NCI-H1694 treated with DMSO at 0.1 percent for 48 hours (cell line): ENCODE results near the gene ESRRG.

Experiments used
- DNase-seq: peaks from one replicate; lab custom pipeline; 2025; lab: John Stamatoyannopoulos, UW

The ESRRG gene

DNA sequence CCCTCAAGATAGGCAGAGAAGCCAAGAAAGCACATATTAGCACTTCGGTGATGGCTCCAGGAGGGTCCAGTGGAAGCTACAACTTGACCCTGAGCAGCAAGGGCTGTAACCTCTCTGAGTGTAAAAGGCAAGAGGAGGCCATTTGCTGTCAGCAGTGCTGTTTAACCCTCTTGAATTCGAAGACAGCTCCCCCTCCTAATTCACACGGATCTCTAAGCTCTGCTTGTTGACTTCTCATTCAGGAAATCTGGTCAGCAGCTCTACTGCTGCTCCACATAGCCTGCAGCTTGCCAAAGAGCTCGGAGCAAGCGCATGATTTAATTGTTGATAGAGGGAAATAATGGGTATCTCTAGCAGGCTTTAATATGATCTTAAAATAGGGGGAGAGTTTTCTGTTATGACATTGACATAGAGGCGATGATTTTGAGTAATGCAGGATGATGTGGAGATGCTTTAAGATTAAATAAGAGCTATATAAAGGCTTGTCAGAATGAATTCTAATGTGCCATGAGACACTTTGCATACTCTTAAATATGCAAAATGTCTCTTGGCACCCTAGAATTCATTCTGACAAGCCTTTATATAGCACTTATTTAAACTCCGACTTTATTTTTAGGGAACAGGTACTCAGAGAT is 220.6 kb downstream of the ESRRG start:
- DNase-seq = no peak

GRCh38 chr1:216500273-216500967 is 222.8 kb downstream of the ESRRG start:
- DNase-seq = no peak

- DNase-seq = no peak
These were observed 223.5 kb downstream of the ESRRG start for GRCh38 chr1:216499581-216500272.

DNA sequence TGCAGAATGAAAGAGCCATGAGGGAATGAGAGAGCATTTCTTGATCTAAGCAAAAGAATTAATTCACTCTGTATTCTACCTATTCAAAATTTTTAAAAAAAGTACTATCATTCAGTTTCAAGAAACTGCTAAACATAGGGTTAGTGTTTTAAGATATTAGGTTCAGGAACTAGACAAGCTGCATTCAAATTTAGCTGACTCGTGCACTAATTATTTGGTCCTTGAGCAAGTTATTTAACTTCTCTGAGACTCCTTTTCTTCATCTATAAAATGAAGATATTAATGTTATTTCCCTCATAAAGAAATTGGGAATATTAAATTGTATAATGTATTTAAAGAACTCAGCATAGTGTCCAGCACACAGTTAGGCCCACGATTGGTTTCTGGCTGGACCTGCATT is 225.0 kb downstream of the ESRRG start:
- no peak for DNase-seq

- no peak for DNase-seq
These were observed 238.2 kb downstream of the ESRRG start for GRCh38 chr1:216485042-216485441.

- no peak for DNase-seq
These were observed 239.4 kb downstream of the ESRRG start for GRCh38 chr1:216483672-216484401.

- no peak for DNase-seq
These were observed 240.6 kb downstream of the ESRRG start for GRCh38 chr1:216482620-216483019.

- DNase-seq = no peak
These were observed 245.0 kb downstream of the ESRRG start for GRCh38 chr1:216478238-216478637.

DNA sequence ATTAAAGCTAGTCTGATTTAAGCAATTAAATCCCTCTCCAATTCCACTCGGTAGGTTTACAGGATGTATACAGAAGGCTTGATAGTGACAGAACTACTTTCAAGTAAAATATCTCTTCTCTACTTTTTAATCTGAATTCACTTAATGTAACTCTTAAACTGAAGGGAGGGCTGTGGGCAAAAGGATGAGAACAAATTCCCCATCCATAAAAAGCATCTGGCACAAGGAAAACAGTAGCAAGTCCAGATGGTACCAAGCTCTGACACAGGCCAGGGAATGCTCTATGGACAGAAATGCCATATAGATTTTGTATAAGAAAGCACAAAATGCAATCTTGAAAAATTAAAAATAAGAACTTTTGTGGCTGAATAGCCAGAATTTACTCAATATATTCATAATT is 246.9 kb downstream of the ESRRG start:
- DNase-seq = peak; percentile 73

- no peak for DNase-seq
These were observed 247.5 kb downstream of the ESRRG start for GRCh38 chr1:216475659-216476276.

DNA sequence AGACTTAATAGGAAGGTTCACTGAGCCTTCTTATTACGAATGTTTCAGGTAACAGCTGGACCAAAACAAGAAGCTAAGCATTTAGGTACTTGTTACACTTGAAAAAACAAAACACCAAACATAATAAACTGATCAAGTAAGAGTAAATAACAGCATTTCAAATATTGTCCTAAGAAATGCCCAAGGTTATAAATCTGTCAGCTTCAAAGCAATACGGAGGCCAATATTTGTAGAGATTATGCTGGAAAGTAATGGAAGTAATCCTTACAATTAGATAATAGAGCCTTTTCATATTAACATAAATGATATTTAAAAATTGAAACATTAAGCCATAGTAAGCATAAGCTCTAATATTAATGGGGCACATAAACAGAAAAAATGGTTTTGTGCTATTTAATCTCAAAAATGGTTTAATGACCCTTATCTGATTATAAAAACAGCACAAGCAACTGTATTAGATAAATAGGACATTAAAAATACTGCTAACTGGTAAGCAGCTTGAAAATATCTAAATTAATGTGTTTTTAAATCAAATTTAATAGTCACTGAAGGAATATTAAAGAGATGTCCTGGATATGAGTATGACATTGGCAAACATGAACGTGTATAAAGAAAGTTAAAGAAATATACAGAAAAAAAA is 256.9 kb downstream of the ESRRG start:
- no peak for DNase-seq

DNA sequence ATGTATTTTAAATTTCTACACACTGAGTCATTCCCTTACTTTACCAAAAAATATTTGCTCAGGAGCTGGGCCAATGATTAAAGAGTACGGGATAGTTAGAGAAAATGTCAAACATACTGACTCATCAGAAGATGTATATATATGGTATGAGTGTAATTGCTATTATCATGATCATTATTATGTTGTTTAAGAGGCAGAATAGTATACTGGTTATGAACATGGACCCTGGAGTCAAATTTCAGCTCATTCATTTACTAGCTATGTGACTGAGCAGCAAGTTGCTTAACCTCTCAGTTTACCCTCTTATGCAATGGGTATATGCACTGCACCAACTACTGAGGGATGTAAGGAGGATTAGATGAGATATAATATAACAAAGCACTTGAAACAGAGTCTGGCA is 258.7 kb downstream of the ESRRG start:
- DNase-seq = no peak

DNA sequence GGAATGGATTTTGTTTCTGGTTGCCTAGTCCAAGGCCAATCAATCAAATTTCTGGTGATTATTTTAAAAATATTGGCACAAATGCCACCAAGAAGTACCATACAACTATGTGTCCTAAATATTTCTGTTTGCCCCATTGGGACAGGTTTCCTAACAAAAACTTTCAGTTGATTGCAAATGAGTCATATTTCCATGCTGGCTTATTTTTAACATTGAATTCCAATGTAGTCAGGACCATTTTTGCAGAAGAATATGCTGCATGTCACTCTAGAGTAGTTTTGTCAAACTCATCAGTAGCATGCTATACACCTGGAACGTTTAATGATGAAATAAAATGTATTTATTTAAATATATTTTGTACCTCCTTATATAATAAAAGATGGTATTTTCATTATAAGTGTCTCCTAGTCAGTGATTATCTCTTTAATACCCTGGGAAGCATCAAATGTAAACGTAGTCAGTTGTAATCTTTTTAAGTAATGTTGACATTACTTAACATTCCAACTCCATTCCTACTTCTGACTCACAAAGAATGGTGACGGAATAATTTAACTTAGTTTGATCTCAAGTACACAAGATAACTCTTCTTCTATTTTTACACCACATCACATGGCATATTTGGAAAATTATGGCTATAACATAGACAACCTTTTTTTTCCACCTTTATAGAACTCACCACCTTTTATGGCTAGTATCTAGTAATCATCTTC is 261.0 kb downstream of the ESRRG start:
- no peak for DNase-seq

DNA sequence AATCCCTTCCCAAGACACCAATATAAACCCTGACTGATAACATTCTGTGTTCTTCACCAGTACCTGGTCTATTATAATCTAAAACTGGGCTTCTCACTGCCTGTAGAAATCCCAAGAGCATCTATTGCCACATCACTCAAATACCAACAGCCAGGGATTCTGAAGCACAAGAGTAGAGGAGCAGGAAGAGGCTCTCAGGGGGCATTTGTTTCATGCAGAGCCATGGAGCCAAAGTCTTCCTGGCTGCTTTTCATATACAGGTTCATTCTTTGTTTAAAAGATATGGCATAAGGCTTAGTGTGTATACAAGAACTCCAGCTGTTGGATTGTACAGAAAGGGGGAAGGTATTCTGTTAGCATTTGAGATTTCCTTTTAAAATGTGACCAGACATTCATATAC is 261.8 kb downstream of the ESRRG start:
- DNase-seq = no peak

GRCh38 chr1:216459651-216460207 is 263.5 kb downstream of the ESRRG start:
- no peak for DNase-seq

DNA sequence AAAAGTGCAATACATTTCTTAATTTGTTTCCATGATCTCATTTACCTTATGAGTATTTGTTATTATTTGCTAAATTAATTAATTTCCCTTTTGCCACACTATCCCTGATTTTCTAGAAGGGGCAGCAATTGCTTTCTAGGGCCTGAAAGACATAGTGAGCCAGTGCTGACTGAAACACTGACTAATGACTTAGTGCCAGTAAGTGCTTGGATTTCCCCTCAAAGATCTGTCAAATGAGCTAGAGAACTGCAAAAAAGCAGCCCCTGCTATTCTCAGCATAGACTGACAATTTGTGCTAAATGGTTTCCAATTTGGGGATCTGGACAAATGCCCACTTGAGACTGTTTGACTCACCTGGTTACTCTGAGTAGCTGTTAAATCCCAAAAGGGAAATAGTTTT is 264.4 kb downstream of the ESRRG start:
- DNase-seq = no peak

DNA sequence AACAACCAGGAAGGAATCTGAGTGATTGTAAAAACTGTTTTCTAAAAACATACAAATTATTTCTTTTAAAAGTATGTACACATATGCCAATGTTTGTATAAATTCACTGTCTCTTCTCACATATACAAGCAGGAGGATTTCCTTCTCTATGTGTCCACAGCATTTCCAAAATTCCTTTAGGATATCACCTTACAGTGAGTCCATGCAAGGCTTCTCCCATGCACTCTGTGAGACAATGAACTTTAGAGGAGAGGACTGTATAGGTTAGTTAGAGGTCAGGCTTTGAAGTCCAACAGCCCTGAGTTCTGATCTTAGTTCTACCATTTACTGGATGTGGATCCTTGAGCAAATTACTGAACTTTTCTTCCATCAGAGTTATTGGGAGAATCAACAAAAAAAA is 265.9 kb downstream of the ESRRG start:
- DNase-seq = no peak

- no peak for DNase-seq
These were observed 266.5 kb downstream of the ESRRG start for GRCh38 chr1:216456682-216457081.

GRCh38 chr1:216453777-216454176 is 269.5 kb downstream of the ESRRG start:
- no peak for DNase-seq
